ENCODE results near the gene PPM1M.

PPM1M gene

GRCh38 chr3:52204337-52205073, 41.1 kb upstream of the PPM1M start:
- peaks cover 95% of the 10 kb centered on the region for H3K36me3 ChIP-seq (ENCODE audit: control insufficient read depth, insufficient read depth, low read length)
- H3K27ac ChIP-seq (ENCODE audit: low read depth, low read length, severe bottlenecking): no peak overlapping the region
- H3K9me3 ChIP-seq (ENCODE audit: control insufficient read depth, low read length): no peaks in the 10 kb centered on the region
- 93 to 97% methylated on average over 6 to 8 of the region's 10 CpGs for WGBS, 2 experiments (ENCODE audit: insufficient coverage in 2 of 2)
- H3K4me1 ChIP-seq (ENCODE audit: control insufficient read depth, insufficient read depth, low read length, poor library complexity, severe bottlenecking): peaks cover 7% of the 10 kb centered on the region
- H3K4me3 ChIP-seq (ENCODE audit: extremely low read depth, insufficient read depth, low read length, poor library complexity, severe bottlenecking): no peak overlapping the region

GRCh38 chr3:52205727-52206372, 39.7 kb upstream of the PPM1M start:
- H3K9me3 ChIP-seq (ENCODE audit: control insufficient read depth, low read length): no peaks in the 10 kb centered on the region
- H3K4me3 ChIP-seq (ENCODE audit: extremely low read depth, insufficient read depth, low read length, poor library complexity, severe bottlenecking): no peak overlapping the region
- 85 to 92% methylated on average over 3 to 5 of the region's 6 CpGs for WGBS, 2 experiments (ENCODE audit: insufficient coverage in 2 of 2)
- H3K27ac ChIP-seq (ENCODE audit: low read depth, low read length, severe bottlenecking): no peak overlapping the region
- H3K4me1 ChIP-seq (ENCODE audit: control insufficient read depth, insufficient read depth, low read length, poor library complexity, severe bottlenecking): peaks cover 3% of the 10 kb centered on the region
- peaks cover 96% of the 10 kb centered on the region for H3K36me3 ChIP-seq (ENCODE audit: control insufficient read depth, insufficient read depth, low read length)

GRCh38 chr3:52208556-52208955, 37.0 kb upstream of the PPM1M start:
- Histone ChIP-seq H3K4me3 (ENCODE audit: extremely low read depth, insufficient read depth, low read length, poor library complexity, severe bottlenecking) (no peak overlapping the region), H3K27ac (ENCODE audit: low read depth, low read length, severe bottlenecking) (no peak overlapping the region), H3K9me3 (ENCODE audit: control insufficient read depth, low read length) (no peaks in the 10 kb centered on the region), H3K4me1 (ENCODE audit: control insufficient read depth, insufficient read depth, low read length, poor library complexity, severe bottlenecking) (no peaks in the 10 kb centered on the region), H3K36me3 (ENCODE audit: control insufficient read depth, insufficient read depth, low read length) (peaks cover 97% of the 10 kb centered on the region)
- 86 to 100% methylated on average over 2 of the region's 4 CpGs for WGBS, 2 experiments (ENCODE audit: insufficient coverage in 2 of 2)

DNA sequence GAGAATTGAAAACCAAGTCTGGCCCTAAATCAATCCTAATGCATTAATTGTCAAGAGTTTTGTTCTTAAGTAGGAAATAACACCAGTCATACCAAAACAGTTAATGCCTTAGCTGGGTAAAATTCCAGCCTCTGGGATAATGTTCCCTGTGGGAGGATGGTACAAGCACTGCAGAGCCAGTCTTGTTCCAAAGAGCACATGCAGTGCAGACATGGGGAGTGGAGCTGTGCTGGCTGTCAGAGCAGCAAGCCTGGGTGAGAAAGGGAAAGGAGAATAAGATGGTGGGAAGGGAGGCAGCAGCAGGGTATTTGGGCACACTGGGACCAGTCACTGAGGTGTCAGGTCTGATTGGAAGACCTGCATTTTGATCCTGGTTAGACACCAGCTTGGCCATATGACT, 35.5 kb upstream of the PPM1M start:
- no peak overlapping the region for H3K4me3 ChIP-seq (ENCODE audit: extremely low read depth, insufficient read depth, low read length, poor library complexity, severe bottlenecking)
- no peaks in the 10 kb centered on the region for H3K9me3 ChIP-seq (ENCODE audit: control insufficient read depth, low read length)
- no peaks in the 10 kb centered on the region for H3K4me1 ChIP-seq (ENCODE audit: control insufficient read depth, insufficient read depth, low read length, poor library complexity, severe bottlenecking)
- no peak overlapping the region for H3K27ac ChIP-seq (ENCODE audit: low read depth, low read length, severe bottlenecking)
- H3K36me3 ChIP-seq (ENCODE audit: control insufficient read depth, insufficient read depth, low read length): peaks cover 97% of the 10 kb centered on the region

- 88 to 90% methylated on average over 1 to 2 of the region's 6 CpGs for WGBS, 2 experiments (ENCODE audit: insufficient coverage in 2 of 2)
- no peak overlapping the region for H3K4me3 ChIP-seq (ENCODE audit: extremely low read depth, insufficient read depth, low read length, poor library complexity, severe bottlenecking)
- no peaks in the 10 kb centered on the region for H3K9me3 ChIP-seq (ENCODE audit: control insufficient read depth, low read length)
- H3K27ac ChIP-seq (ENCODE audit: low read depth, low read length, severe bottlenecking): no peak overlapping the region
- H3K36me3 ChIP-seq (ENCODE audit: control insufficient read depth, insufficient read depth, low read length): peaks cover 97% of the 10 kb centered on the region
- H3K4me1 ChIP-seq (ENCODE audit: control insufficient read depth, insufficient read depth, low read length, poor library complexity, severe bottlenecking): no peaks in the 10 kb centered on the region
These were observed 35.0 kb upstream of the PPM1M start for GRCh38 chr3:52210550-52211046.

DNA sequence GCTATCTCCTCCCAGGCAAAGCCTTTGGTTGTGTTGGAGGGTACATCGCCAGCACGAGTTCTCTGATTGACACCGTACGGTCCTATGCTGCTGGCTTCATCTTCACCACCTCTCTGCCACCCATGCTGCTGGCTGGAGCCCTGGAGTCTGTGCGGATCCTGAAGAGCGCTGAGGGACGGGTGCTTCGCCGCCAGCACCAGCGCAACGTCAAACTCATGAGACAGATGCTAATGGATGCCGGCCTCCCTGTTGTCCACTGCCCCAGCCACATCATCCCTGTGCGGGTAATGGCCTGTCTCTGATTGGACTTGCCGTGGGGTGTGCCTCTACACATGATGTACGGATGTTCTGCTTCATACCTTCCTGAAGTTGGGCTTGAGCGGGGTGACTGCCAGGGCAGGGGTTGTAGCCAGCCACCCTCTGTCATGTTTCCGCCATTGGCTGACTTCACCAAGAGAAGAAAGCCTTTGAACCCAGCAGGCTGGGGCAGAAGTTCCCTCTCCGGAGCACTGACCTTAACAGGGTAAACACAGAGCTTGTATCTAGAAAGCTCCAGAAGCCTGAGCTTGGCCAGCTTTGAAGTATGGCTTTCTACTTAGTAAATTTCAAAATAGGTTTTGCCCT, 34.2 kb upstream of the PPM1M start:
- no peak overlapping the region for H3K27ac ChIP-seq (ENCODE audit: low read depth, low read length, severe bottlenecking)
- H3K4me3 ChIP-seq (ENCODE audit: extremely low read depth, insufficient read depth, low read length, poor library complexity, severe bottlenecking): no peak overlapping the region
- peaks cover 93% of the 10 kb centered on the region for H3K36me3 ChIP-seq (ENCODE audit: control insufficient read depth, insufficient read depth, low read length)
- no peaks in the 10 kb centered on the region for H3K4me1 ChIP-seq (ENCODE audit: control insufficient read depth, insufficient read depth, low read length, poor library complexity, severe bottlenecking)
- H3K9me3 ChIP-seq (ENCODE audit: control insufficient read depth, low read length): no peaks in the 10 kb centered on the region
- 98% methylated on average over 16 to 17 of the region's 18 CpGs for WGBS, 2 experiments (ENCODE audit: insufficient coverage in 2 of 2)

DNA sequence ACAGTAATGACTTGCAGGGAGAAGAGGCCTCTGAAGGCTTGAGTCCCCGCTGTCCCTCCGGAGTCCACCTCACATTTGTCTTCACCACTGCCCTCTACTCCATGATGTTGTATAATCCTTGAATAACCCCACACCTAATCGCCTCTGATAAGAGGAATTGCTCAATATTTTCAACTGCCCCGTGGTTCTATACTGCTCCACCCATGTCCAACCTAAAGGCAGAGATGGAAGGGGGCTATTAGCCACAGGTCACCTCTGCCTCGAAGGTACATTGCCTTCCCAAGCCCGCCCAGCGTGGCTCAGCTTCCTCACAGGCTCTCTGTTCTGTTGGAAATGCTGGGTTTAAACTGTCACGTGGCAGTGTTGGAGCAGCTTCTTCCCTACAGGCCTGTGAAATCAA, 32.6 kb upstream of the PPM1M start:
- Histone ChIP-seq H3K9me3 (ENCODE audit: control insufficient read depth, low read length) (no peaks in the 10 kb centered on the region), H3K27ac (ENCODE audit: low read depth, low read length, severe bottlenecking) (no peak overlapping the region), H3K36me3 (ENCODE audit: control insufficient read depth, insufficient read depth, low read length) (peaks cover 80% of the 10 kb centered on the region), H3K4me3 (ENCODE audit: extremely low read depth, insufficient read depth, low read length, poor library complexity, severe bottlenecking) (no peak overlapping the region), H3K4me1 (ENCODE audit: control insufficient read depth, insufficient read depth, low read length, poor library complexity, severe bottlenecking) (peaks cover 13% of the 10 kb centered on the region)
- 84 to 100% methylated on average over 3 to 6 of the region's 8 CpGs for WGBS, 2 experiments (ENCODE audit: insufficient coverage in 2 of 2)

- peaks cover 20% of the 10 kb centered on the region for H3K4me1 ChIP-seq (ENCODE audit: control insufficient read depth, insufficient read depth, low read length, poor library complexity, severe bottlenecking)
- H3K27ac ChIP-seq (ENCODE audit: low read depth, low read length, severe bottlenecking): no peak overlapping the region
- H3K9me3 ChIP-seq (ENCODE audit: control insufficient read depth, low read length): no peaks in the 10 kb centered on the region
- no peak overlapping the region for H3K4me3 ChIP-seq (ENCODE audit: extremely low read depth, insufficient read depth, low read length, poor library complexity, severe bottlenecking)
- H3K36me3 ChIP-seq (ENCODE audit: control insufficient read depth, insufficient read depth, low read length): peaks cover 71% of the 10 kb centered on the region
These were observed 31.7 kb upstream of the PPM1M start for GRCh38 chr3:52213901-52214300.

DNA sequence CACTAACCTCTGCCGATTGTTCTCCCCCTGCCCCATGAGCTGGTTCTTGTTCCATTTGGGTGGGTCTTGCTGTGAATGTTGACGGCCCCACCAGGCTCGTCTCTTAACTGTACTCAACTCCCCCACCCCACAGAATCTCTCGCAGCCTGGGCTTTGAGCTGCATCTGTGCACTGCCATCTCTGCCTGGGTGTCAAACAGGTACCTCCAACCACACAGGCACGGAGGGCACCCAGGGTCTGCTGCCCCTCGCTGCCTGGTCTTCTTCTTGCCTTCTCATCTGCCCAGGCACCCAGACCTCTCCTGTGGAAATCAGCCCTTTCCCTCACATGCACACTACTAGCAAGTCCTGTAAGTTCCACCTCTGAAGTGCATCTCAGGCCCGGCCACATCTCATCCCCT, 30.2 kb upstream of the PPM1M start:
- no peak overlapping the region for H3K27ac ChIP-seq (ENCODE audit: low read depth, low read length, severe bottlenecking)
- no peak overlapping the region for H3K4me3 ChIP-seq (ENCODE audit: extremely low read depth, insufficient read depth, low read length, poor library complexity, severe bottlenecking)
- H3K4me1 ChIP-seq (ENCODE audit: control insufficient read depth, insufficient read depth, low read length, poor library complexity, severe bottlenecking): peaks cover 23% of the 10 kb centered on the region
- no peaks in the 10 kb centered on the region for H3K9me3 ChIP-seq (ENCODE audit: control insufficient read depth, low read length)
- WGBS, 2 experiments (ENCODE audit: insufficient coverage in 2 of 2): 96 to 100% methylated on average over 5 to 7 of the region's 7 CpGs
- peaks cover 56% of the 10 kb centered on the region for H3K36me3 ChIP-seq (ENCODE audit: control insufficient read depth, insufficient read depth, low read length)

DNA sequence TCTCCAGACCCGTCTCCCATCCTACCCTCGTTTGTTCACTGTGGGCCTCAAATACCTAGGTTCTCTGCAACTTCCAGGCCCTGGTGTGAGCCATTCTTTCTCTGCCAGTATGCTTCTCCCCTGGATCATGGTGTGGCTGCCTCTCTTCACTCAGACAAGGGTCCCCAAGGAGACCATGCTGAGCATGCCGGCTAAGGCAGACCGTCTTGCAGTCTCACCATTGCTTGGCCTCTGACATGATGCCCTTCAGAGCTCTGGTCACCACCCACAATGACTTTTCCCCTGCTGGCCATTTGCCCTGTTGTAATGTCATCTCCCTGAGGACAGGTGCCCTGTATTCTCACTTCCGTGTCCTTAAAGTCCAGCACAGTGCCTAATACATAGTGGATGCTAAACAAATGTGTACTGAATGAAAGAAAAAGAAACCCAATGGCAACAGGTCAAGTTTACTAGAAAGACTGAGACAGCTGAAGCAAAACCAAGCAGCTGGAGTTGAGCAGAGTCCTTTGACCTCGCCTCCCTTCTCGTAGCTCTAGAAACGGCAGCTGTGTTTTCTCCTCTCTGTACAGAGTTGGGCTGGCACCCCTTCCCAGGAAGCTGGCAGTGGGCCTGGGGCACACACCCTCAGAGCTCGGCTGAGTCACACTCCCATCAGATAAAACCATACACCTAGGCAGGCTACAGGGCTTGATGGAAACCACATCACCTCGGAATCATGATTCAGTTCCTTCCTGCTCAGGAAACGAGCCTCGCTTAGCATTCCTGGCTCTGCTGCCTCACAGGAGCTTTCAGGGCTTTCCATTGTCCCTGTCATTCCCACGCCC, 28.8 kb upstream of the PPM1M start:
- no peak overlapping the region for H3K4me3 ChIP-seq (ENCODE audit: extremely low read depth, insufficient read depth, low read length, poor library complexity, severe bottlenecking)
- peak overlapping the region; percentile 62 for H3K27ac ChIP-seq (ENCODE audit: low read depth, low read length, severe bottlenecking)
- no peaks in the 10 kb centered on the region for H3K9me3 ChIP-seq (ENCODE audit: control insufficient read depth, low read length)
- H3K36me3 ChIP-seq (ENCODE audit: control insufficient read depth, insufficient read depth, low read length): peaks cover 42% of the 10 kb centered on the region
- peaks cover 23% of the 10 kb centered on the region for H3K4me1 ChIP-seq (ENCODE audit: control insufficient read depth, insufficient read depth, low read length, poor library complexity, severe bottlenecking)
- 82 to 87% methylated on average over 12 to 13 of the region's 13 CpGs for WGBS, 2 experiments (ENCODE audit: insufficient coverage in 2 of 2)
